Measurements from ENCODE around the gene CTSZ. TPM values are rescaled to one million over a fixed set of nuclear protein-coding genes. Genes with fewer than 3 reads are reported as not detected.

Gene CTSZ
- total RNA-seq, 1 experiment from 2014 or later: 26.3 TPM

- TF ChIP-seq ATF6 (CRISPR knock-in tag; IDR thresholded peaks at IDR 0.05) (no peak), GABPB1 (CRISPR knock-in tag; IDR thresholded peaks at IDR 0.05) (no peak), IRF2 (CRISPR knock-in tag; IDR thresholded peaks at IDR 0.05; ENCODE audit: borderline replicate concordance, low read depth) (no peak)
Measured at GRCh38 chr20:59025086-59025485, 18.0 kb upstream of the CTSZ start (continued).

GRCh38 chr20:59024111-59024530 is 17.1 kb upstream of the CTSZ start:
- H3K27me3 Mint-ChIP-seq (ENCODE audit: low read depth): peaks cover 56% of the 10 kb centered on the region
- no peak for TF ChIP-seq ZNF317 (CRISPR knock-in tag; IDR thresholded peaks at IDR 0.05; ENCODE audit: borderline replicate concordance, low read depth)
- TF ChIP-seq GRHL2 (CRISPR knock-in tag; IDR thresholded peaks at IDR 0.05; ENCODE audit: insufficient replicate concordance, severe bottlenecking): no peak
- no peak for TF ChIP-seq SP1 (CRISPR knock-in tag; conservative IDR thresholded peaks at IDR 0.05)
- TF ChIP-seq ZSCAN18 (CRISPR knock-in tag; IDR thresholded peaks at IDR 0.05): no peak
- CTCF ChIA-PET: no interaction called here
- no peak overlapping the region for H3K27ac Mint-ChIP-seq
- peaks cover 25% of the 10 kb centered on the region for H3K4me1 Mint-ChIP-seq
- POLR2A ChIA-PET: interaction anchor here (0.5 kb wide), 1 partner anchor 30 kb away, joined by 4 read pairs; no protein-coding TSS in a partner anchor
- peaks cover 54% of the 10 kb centered on the region for H3K36me3 Mint-ChIP-seq
- H3K9me3 Mint-ChIP-seq: no peaks in the 10 kb centered on the region
- DNase-seq (ENCODE audit: low spot score) (no peak), ATAC-seq (no peak)
- H3K4me3 Mint-ChIP-seq: no peak overlapping the region

GRCh38 chr20:59023616-59024015 is 16.6 kb upstream of the CTSZ start:
- ChIA-PET POLR2A (interaction anchor here (0.5 to 1.6 kb wide), 2 partner anchors 8 to 29 kb away, joined by 4 read pairs; partner anchors contain the start of gene ATP5F1E), CTCF (interaction anchor here (0.6 to 1.0 kb wide), 3 partner anchors 184 to 542 kb away, joined by 3 read pairs; no protein-coding TSS in a partner anchor)
- H3K4me3 Mint-ChIP-seq: no peak overlapping the region
- H3K4me1 Mint-ChIP-seq: peaks cover 20% of the 10 kb centered on the region
- H3K27ac Mint-ChIP-seq: no peak overlapping the region
- peaks cover 49% of the 10 kb centered on the region for H3K36me3 Mint-ChIP-seq
- H3K9me3 Mint-ChIP-seq: no peaks in the 10 kb centered on the region
- DNase-seq (ENCODE audit: low spot score) (no peak), ATAC-seq (no peak)
- peaks cover 51% of the 10 kb centered on the region for H3K27me3 Mint-ChIP-seq (ENCODE audit: low read depth)
- no peak for TF ChIP-seq CREM (CRISPR knock-in tag; IDR thresholded peaks at IDR 0.05)
- no peak for TF ChIP-seq NR2C2 (CRISPR knock-in tag; IDR thresholded peaks at IDR 0.05)

- ATAC-seq (no peak), DNase-seq (ENCODE audit: low spot score) (no peak)
- H3K36me3 Mint-ChIP-seq: peaks cover 41% of the 10 kb centered on the region
- H3K9me3 Mint-ChIP-seq: no peaks in the 10 kb centered on the region
- TF ChIP-seq ETV6 (CRISPR knock-in tag; IDR thresholded peaks at IDR 0.05) (no peak), ZNF138 (CRISPR knock-in tag; conservative IDR thresholded peaks at IDR 0.05) (no peak), NR2C2 (CRISPR knock-in tag; IDR thresholded peaks at IDR 0.05) (no peak), CTCF (IDR thresholded peaks at IDR 0.05) (no peak), OVOL2 (CRISPR knock-in tag; IDR thresholded peaks at IDR 0.05; ENCODE audit: borderline replicate concordance) (no peak), ATF3 (CRISPR knock-in tag; conservative IDR thresholded peaks at IDR 0.05) (no peak)
- peaks cover 46% of the 10 kb centered on the region for H3K27me3 Mint-ChIP-seq (ENCODE audit: low read depth)
- no peak overlapping the region for H3K27ac Mint-ChIP-seq
- H3K4me1 Mint-ChIP-seq: peaks cover 17% of the 10 kb centered on the region
- no peak overlapping the region for H3K4me3 Mint-ChIP-seq
- POLR2A ChIA-PET: interaction anchor here (0.8 to 1.6 kb wide), 2 partner anchors 9 to 301 kb away, joined by 4 to 6 read pairs; partner anchors contain the start of gene ATP5F1E
- CTCF ChIA-PET: interaction anchor here (0.6 to 1.0 kb wide), 3 partner anchors 185 to 541 kb away, joined by 3 read pairs; no protein-coding TSS in a partner anchor
Measured at GRCh38 chr20:59022754-59023153, 15.7 kb upstream of the CTSZ start.
